Glomerular endothelial cell (primary cell): ENCODE results near the gene FAF1. TPM values are rescaled to one million over a fixed set of nuclear protein-coding genes. Genes with fewer than 3 reads are reported as not detected.
"Not testable (repeated sequence)": the region's sequence is repeated elsewhere in the genome, so short reads cannot be mapped to it uniquely, and the experiment has no call there.

ENCODE experiments used
- DNase-seq: peaks from one replicate; pipeline ENCODE4 v3.0.0-alpha.2; 2011; ENCODE audit warnings: low read depth, low spot score; ENCODE audit errors: extremely low read depth
- total RNA-seq: library from RNA; depleted of rRNA; stranded (reverse); fragments of >200 nt; gene quantifications from 2 replicates; pipeline ENCODE4 v1.2.3, GENCODE V29; 2015

FAF1 gene
- total RNA-seq, 1 donor from 2014 or later, result 42.9 TPM

DNA sequence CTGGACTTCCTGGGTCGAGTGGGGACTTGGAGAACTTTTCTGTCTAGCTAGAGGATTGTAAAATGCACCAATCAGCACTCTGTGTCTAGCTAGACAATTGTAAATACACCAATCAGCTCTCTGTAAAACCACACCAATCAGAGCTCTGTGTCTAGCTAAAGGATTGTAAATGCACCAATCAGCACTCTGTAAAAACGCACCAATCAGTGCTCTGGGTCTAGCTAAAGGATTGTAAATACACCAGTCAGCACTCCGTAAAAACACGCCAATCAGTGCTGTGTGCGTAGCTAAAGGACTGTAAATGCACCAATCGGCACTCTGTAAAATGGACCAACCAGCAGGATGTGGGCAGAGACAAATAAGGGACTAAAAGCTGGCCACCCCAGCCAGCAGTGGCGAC, 243.6 kb downstream of the FAF1 start:
- DNase-seq, result not testable (repeated sequence)

- DNase-seq, result no peak
These were observed 250.0 kb downstream of the FAF1 start for GRCh38 chr1:50710099-50710498.

DNA sequence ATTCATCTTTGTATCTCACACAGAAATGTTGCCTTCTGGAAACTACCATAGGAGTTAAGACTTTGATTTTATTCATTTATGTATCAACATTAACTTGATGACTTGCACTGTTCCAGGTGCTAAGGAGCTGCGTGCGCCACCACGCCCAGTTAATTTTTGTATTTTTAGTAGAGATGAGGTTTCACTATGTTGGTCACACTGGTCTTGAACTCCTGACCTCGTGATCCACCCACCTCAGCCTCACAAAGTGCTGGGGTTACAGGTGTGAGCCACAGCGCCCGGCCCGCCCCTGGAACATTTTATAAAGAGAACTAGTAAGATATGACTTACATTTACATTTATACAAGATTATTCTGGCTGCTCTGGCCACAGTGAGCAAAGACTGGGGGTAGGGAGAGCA, 252.2 kb downstream of the FAF1 start:
- DNase-seq, result no peak

GRCh38 chr1:50705699-50706098, 254.4 kb downstream of the FAF1 start:
- no peak for DNase-seq

DNA sequence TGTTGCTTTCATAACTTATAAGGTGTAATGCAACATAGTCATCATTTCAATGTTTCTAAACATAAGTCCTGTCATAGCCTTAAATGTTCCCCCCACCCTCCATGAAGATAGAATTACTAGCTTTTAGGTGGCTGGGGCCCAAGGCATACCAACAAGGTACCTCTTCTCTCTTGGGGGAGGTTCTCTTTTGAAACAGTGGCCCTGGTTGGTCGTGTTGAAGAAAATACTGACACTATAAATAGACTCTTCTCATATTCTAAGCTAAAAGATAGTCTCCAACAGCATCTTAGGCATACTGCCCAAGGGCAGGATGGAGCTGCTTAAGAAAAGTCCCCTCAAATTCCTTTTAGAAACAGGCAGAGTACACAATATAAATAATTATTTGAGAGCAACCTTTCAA, 255.0 kb downstream of the FAF1 start:
- no peak for DNase-seq

DNA sequence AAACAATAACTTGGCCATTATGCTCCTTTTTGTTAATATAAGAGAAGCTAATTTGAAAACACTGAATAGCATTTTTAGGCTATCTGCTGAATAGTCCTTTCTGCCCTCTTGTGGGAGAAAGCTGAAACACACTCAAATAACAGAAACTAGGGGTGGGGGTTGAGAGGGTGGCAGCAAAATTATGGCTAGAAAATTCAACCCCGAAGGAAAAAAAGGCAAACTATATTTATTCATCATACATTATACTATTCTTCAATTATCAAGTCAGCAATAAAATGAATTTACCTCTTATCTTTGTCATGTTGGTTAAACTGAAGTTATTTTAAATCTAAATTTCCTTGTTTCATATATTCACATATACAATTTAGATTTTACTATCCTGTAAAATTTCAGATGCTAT, 255.9 kb downstream of the FAF1 start:
- peak; percentile 23 for DNase-seq

GRCh38 chr1:50703240-50703639, 256.8 kb downstream of the FAF1 start:
- DNase-seq, result no peak

DNA sequence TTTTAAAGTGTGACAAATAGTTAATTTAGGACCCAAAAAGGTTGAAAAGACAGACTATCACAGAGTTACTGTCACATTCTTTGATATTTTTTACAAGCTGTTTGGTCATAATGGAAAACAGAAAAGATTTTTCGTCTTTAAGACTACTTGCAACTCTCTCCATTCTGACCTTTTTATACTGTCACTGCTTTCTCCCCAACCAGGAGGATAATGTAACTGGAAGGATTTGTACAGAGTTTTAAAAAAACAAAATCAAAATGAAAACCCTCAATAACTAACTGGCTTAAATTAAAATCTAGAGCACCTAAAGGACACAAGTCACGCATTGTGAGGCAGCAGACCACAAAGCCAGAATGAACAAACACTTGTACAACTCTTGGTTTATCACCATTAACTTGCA, 257.7 kb downstream of the FAF1 start:
- no peak for DNase-seq

DNA sequence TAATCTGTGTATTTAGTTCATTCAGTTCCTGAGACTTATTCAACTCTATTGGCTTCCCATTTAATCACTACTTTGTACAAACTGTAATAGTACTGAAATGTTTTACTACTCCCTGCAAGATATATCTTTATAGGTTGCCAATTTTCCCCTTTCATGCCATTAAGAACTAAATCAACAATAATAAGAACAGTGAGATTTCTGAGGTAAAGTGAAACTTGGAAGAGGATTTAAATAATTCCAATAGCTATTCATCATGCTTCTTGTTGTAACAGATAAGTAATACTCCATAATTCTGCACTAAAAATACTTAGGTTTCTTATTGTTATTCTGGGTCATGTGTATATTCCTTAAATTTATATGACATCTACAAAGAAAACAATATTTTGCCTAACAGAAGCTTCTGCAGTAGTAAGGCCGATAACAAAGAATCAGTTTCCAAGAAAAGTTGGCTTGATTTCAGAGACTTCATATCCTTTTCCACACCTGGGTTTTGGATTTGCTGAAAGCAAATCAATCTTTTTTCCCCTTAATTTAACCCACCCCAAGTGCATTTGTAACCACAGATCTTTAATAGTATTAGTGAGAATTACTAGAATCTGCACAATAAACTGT, 258.3 kb downstream of the FAF1 start:
- DNase-seq, result no peak

- DNase-seq, result no peak
These were observed 259.4 kb downstream of the FAF1 start for GRCh38 chr1:50700621-50701020.

DNA sequence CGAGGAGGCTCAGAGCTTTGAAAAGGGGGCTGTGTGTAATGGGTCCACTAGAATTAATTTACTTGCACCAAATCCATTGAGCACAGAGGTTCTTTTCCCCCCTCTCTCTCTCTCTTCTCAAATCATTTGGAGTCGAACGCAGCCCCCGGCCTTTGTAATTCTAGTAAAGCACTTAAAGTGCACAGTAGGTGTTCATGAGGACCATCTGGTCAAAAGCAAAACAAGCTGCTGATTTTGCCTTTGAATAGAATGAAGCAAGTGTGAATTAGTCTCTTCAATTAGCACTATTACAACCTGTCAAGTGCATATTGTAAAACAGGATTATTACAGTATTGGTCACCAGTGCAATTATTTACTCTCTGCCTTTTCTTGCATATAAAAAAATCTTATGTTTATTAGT, 259.9 kb downstream of the FAF1 start:
- DNase-seq, result no peak

GRCh38 chr1:50699795-50700194, 260.3 kb downstream of the FAF1 start:
- DNase-seq, result no peak

DNA sequence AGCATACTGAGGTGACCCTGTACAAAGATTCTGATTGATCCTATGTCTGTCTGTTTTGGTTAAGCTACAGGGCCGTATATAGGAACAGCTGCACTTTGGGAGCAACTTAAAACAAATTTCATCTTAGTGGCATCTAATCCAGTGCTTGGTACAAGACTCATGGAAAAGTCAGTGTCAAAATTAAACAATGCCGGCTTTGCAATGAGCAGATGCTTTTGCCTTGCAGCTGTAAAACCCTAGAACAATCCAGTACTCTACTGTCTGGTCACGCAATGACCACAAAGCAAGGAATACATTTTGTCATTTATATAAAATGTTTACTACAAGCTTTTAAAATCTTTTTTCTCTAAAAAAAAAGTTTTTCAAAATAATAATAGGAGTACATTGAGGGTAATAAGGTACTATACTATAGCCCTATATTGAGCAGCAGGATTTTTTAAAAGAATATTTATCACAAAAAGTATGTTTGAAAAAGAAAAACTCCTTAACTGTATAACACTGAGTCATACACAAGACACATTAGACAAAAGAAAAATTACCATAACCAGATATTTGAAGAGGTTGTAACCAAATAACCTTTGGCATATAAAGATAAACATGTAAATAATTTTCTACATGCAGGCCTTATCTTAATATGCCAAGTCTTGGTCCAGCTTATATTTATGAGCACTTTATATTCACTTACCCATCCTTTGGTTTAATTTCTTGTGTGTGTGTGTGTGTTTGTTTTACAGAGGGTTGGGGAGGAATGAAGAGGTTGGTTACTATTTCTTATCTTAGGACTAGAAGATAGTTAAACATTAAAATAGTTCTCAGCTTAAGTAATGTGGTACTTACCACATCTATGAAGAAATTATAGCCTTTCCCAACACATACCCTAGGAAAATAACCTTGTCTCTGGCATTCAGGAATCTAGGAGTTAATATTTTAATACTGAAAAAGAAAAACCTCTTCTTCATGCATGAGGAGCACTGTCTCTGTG, 262.3 kb downstream of the FAF1 start:
- DNase-seq, result no peak

- DNase-seq, result no peak
These were observed 266.2 kb downstream of the FAF1 start for GRCh38 chr1:50693829-50694228.

DNA sequence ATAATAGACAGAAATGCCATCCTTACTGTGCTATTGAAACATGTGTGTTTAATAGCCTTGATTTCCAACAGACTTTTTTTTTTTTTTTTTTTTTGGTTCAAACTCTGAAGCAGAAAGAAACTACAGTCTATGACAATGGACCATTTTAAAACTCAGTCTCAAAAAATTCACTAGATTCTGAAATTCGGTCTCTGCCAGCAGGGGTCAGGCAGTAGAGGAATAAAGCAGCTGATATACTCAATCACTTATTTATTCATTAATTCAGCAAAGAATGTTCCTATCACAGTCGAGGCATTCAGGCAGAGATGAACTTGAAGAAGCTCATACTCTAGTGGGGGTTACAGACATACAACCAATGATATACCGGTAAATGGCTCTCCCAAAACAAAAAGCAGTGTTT, 275.9 kb downstream of the FAF1 start:
- DNase-seq, result no peak

- DNase-seq, result no peak
These were observed 278.1 kb downstream of the FAF1 start for GRCh38 chr1:50681931-50682330.

GRCh38 chr1:50667710-50668356, 292.2 kb downstream of the FAF1 start:
- no peak for DNase-seq

- DNase-seq, result no peak
These were observed 292.8 kb downstream of the FAF1 start for GRCh38 chr1:50667272-50667671.

GRCh38 chr1:50666849-50667248, 293.2 kb downstream of the FAF1 start:
- no peak for DNase-seq

- DNase-seq, result no peak
These were observed 294.7 kb downstream of the FAF1 start for GRCh38 chr1:50665413-50665812.

DNA sequence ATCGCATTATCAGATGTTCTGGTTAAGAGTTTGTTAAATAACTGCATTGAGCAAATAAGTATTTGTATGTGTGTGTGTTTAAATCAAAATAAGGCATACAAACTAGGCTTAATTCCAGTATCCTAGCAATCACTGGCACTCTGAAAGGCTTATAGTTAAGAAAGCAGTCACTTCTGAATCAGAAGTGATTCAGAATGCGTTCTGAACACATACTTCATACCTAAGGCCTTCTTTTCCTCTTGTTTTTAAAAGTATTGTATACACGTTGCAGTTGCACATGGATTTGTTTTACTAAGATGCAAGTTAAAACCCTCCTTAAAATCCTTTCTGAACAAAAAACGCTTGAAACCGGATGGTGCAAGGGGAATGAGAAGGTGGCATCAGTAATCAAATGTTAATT, 298.4 kb downstream of the FAF1 start:
- DNase-seq, result no peak
